GM10248 (cell line): ENCODE measurements around the gene KCNK7.

Experiments used
- CTCF ChIA-PET: fragments of 300-600 bp; sonication (Branson Sonifier 250); formaldehyde crosslinking; extraction: SDS; loops from one replicate; lab custom pipeline; 2021; ENCODE audit warnings: antibody characterized with exemption; lab: Yijun Ruan, JAX
- POLR2A ChIA-PET: fragments of 350-650 bp; sonication (Branson Sonifier 250); formaldehyde crosslinking; extraction: SDS; loops from one replicate; lab custom pipeline; 2020; ENCODE audit warnings: antibody characterized with exemption; lab: Yijun Ruan, JAX
- DNase-seq: peaks from one replicate; pipeline ENCODE4 v3.0.0; 2012; ENCODE audit errors: extremely low spot score
- TF ChIP-seq, protein P1 (sequence below): IDR thresholded peaks from 2 replicates; pipeline ENCODE4 v1.5.1; 2012; ENCODE audit warnings: mild to moderate bottlenecking, low read depth; ENCODE audit errors: extremely low read depth, missing control alignments, control extremely low read depth

Gene KCNK7

DNA sequence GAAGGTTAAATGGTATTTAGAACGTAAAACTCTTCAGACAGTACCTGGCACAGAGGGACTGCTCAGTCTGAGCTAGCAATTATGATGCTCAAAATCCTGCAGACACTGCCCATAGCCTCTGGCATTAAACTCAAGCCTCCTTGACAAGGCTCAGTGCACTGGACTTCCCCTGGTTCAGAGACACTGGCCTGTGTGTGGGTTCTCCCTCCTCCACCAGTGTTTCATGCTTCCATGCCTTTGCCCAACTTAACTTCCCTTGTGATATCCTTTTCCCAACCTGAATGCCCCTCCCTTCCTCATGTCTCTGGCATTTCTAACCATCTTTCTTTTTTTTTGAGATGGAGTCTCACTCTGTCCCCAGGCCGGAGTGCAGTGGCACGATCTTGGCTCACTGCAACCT lies 46.5 kb downstream of the KCNK7 start:
- no peak for DNase-seq
- TF ChIP-seq, protein P1, sequence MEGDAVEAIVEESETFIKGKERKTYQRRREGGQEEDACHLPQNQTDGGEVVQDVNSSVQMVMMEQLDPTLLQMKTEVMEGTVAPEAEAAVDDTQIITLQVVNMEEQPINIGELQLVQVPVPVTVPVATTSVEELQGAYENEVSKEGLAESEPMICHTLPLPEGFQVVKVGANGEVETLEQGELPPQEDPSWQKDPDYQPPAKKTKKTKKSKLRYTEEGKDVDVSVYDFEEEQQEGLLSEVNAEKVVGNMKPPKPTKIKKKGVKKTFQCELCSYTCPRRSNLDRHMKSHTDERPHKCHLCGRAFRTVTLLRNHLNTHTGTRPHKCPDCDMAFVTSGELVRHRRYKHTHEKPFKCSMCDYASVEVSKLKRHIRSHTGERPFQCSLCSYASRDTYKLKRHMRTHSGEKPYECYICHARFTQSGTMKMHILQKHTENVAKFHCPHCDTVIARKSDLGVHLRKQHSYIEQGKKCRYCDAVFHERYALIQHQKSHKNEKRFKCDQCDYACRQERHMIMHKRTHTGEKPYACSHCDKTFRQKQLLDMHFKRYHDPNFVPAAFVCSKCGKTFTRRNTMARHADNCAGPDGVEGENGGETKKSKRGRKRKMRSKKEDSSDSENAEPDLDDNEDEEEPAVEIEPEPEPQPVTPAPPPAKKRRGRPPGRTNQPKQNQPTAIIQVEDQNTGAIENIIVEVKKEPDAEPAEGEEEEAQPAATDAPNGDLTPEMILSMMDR, result no peak
- CTCF ChIA-PET, result interaction anchor here (0.7 to 1.9 kb wide), 6 partner anchors 9 to 132 kb away, joined by 3 to 6 read pairs (median 4); no protein-coding TSS in a partner anchor
- POLR2A ChIA-PET, result no interaction called here

DNA sequence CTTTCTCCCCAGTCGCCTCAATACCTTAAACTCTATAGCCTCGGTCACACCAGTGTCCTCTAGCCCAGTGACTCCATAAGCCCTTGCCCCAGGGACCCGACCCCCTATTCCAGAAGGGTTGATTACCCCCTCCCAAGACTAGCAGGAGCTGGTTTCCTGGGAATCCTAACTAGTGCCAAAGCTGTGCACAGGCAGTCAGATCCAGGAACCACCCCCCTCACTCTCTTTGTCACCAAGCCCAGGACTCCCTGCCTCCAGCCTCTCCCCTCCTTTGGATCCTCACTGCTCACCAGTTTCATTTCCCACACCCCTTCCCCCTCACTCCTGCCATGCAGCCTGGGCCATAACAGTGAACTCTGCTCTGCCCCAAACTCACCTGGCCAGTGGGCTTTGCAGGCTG lies 47.2 kb downstream of the KCNK7 start:
- DNase-seq, result no peak
- ChIA-PET POLR2A (no interaction called here), CTCF (interaction anchor here (0.9 to 1.9 kb wide), 5 partner anchors 8 to 131 kb away, joined by 3 to 6 read pairs (median 5); no protein-coding TSS in a partner anchor)
- TF ChIP-seq, protein P1, result no peak

DNA sequence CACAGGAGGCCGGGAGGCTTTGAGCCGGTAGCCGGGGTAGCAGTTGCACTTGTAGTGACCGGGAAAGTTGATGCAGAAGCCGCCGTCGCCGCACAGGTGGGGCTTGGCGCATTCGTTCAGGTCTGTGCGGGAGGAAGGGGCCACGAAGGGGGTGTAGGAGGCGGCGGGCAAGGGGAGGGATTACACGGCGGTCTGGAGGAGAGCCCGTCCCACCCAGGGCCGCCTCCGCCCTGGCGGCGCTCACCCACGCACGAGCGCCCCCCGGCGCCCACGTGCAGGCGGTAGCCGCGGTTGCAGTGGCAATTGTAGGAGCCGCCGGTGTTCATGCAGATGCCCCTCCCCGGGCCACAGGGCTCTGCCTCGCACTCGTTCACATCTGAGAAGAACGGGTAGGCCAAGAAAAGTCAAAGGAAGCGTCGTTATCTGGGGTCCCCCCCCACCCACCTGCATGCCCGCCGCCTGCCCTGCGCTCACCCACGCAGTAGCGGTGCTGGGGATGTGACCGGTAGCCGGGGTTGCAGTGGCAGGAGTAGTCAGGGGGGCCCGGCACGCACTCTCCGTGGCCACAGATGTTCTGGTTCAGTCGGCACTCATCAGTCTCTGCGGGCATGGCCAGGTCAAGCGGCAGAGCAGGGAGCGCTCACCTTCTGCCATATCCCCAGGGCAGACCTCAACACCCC lies 48.0 kb downstream of the KCNK7 start:
- no peak for DNase-seq
- POLR2A ChIA-PET, result no interaction called here

DNA sequence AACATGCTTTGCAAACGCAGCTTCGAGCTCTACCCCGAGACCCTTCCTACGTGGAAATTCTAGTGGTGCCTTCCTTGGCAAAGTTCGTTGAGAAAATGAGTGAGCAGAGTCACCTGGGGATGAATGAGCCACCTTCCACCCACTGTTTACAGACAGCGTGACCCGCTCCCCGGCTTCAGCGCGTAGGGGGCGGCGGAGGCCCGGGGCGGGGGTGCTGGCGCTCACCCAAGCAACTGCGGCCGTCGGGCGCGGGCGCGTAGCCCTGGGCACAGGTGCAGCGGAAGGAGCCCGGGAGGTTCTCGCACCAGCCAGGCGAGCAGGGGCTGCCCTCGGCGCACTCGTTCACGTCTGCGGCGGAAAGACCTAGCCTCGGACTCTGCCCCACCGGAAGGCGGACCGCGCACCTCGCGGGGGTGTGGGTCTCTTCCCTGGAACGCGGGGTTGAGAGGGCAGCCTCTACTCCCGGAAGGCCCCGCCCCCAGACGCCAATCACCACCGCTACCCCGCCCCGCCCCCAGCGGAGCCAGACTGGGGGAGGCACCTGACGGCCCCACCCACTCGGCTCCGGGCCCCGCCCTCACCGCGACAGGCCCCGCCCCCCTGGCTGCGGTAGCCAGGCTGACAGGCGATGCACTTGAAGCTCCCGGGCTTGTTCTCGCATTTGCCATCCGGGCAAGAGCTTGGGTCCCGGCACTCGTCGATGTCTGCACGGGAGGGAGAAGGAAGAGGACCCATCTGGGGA lies 49.2 kb downstream of the KCNK7 start:
- TF ChIP-seq, protein P1, result no peak
- ChIA-PET CTCF (interaction anchor here (1.0 to 1.4 kb wide), 4 partner anchors 21 to 47 kb away, joined by 3 to 5 read pairs (median 4); partner anchors contain the start of gene ZNRD2), POLR2A (interaction anchor here (0.6 to 1.0 kb wide), 3 partner anchors 15 to 121 kb away, joined by 3 to 6 read pairs (median 4); no protein-coding TSS in a partner anchor)
- peak; percentile 98 for DNase-seq

More for the DNA sequence above, 48.0 kb downstream of the KCNK7 start:
- CTCF ChIA-PET, result interaction anchor here (1.1 to 1.9 kb wide), 3 partner anchors 20 to 40 kb away, joined by 4 to 6 read pairs (median 4); partner anchors contain the start of gene ZNRD2
- TF ChIP-seq, protein P1, result no peak

DNA sequence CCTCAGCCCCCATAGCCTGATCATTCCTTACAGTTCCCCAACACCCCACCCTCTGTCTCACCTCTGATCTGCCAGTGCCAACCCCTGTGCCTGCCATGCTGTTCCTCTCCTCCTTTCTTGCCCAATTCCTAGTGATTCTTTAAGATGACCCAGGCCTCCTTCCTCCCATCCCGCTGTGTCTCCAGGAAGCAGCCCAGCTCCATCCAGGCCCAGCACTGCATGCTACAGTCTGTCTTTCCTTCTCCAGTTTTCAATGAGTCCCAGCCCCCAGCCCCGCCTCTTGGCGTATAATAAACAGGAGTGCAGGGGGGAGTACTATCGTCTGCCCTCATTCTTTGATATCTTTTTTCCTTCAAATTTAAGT lies 49.8 kb downstream of the KCNK7 start:
- DNase-seq, result no peak
- TF ChIP-seq, protein P1, result no peak
- ChIA-PET POLR2A (no interaction called here), CTCF (interaction anchor here (1.0 to 1.4 kb wide), 2 partner anchors 25 to 48 kb away, joined by 3 to 5 read pairs; no protein-coding TSS in a partner anchor)
